Smooth muscle cell (in vitro differentiated cells): ENCODE measurements around the gene COL18A1. TPM values are rescaled to one million over a fixed set of nuclear protein-coding genes. Genes with fewer than 3 reads are reported as not detected.

Experiments
- DNase-seq: peaks from one replicate; lab custom pipeline; 2025; ENCODE audit not compliant: unreplicated experiment; lab: John Stamatoyannopoulos, UW
- H2AFZ ChIP-seq: fragments of 200-600 bp; sonication (generic); 2 replicates; pipeline ENCODE4 v1.6.0; 2016; ENCODE audit warnings: antibody characterized with exemption, low read depth, mild to moderate bottlenecking
- H3F3A ChIP-seq: fragments of 200-600 bp; sonication (generic); 2 replicates; pipeline ENCODE4 v1.6.0; 2017; ENCODE audit warnings: antibody characterized with exemption, low read depth
- H3K27ac ChIP-seq: fragments of 200-600 bp; sonication (generic); 2 replicates; pipeline ENCODE4 v1.5.1; 2016; ENCODE audit warnings: low read depth, mild to moderate bottlenecking
- H3K27me3 ChIP-seq: fragments of 200-600 bp; sonication (generic); 2 replicates; pipeline ENCODE4 v1.6.1; 2016; ENCODE audit warnings: low read depth, mild to moderate bottlenecking
- H3K36me3 ChIP-seq: fragments of 200-600 bp; sonication (generic); 2 replicates; pipeline ENCODE4 v1.5.1; 2016; ENCODE audit warnings: low read depth
- H3K4me1 ChIP-seq: fragments of 200-600 bp; sonication (generic); 2 replicates; pipeline ENCODE4 v1.5.1; 2016; ENCODE audit warnings: low read depth
- H3K4me2 ChIP-seq: fragments of 200-600 bp; sonication (generic); 2 replicates; pipeline ENCODE4 v1.6.0; 2016; ENCODE audit warnings: mild to moderate bottlenecking
- H3K4me3 ChIP-seq: fragments of 200-600 bp; sonication (generic); 2 replicates; pipeline ENCODE4 v1.5.1; 2016; ENCODE audit warnings: mild to moderate bottlenecking
- H3K79me2 ChIP-seq: fragments of 200-600 bp; sonication (generic); 2 replicates; pipeline ENCODE4 v1.6.0; 2016; ENCODE audit warnings: low read depth, mild to moderate bottlenecking
- H3K9ac ChIP-seq: fragments of 200-600 bp; sonication (generic); 2 replicates; pipeline ENCODE4 v1.6.0; 2016; ENCODE audit warnings: low read depth
- H3K9me3 ChIP-seq: fragments of 200-600 bp; sonication (generic); replicated peaks from 2 replicates; pipeline ENCODE4 v1.5.1; 2016; ENCODE audit warnings: low read depth
- H4K20me1 ChIP-seq: fragments of 200-600 bp; sonication (generic); 2 replicates; pipeline ENCODE4 v1.6.0; 2016; ENCODE audit warnings: low read depth
- WGBS: methylation state at CpG from one replicate; pipeline ENCODE4 v1.1.7; 2016; ENCODE audit warnings: low lambda C conversion rate; 5-methylcytosine and 5-hydroxymethylcytosine counted together
- polyA plus RNA-seq: library from polyadenylated mRNA; unstranded; fragments of >200 nt; fragmentation: Nextera tagmentation; extraction: Ambion mirVana; gene quantifications from 2 replicates; pipeline ENCODE4 v1.2.1, GENCODE V29; 2016
- total RNA-seq: library from RNA; depleted of rRNA; stranded (reverse); fragments of >200 nt; gene quantifications from 2 replicates; pipeline ENCODE4 v1.2.3, GENCODE V29; 2014
- TF ChIP-seq, protein P1 (sequence below): fragments of 200-600 bp; sonication (generic); IDR thresholded peaks from 2 replicates; pipeline ENCODE4 v1.5.1; 2017; ENCODE audit warnings: borderline replicate concordance, mild to moderate bottlenecking, antibody characterized with exemption; ENCODE audit not compliant: insufficient read depth, poor library complexity, severe bottlenecking

Gene COL18A1
- total and polyA plus RNA-seq, 2 experiments from 2014 or later: 192 to 485 TPM

DNA sequence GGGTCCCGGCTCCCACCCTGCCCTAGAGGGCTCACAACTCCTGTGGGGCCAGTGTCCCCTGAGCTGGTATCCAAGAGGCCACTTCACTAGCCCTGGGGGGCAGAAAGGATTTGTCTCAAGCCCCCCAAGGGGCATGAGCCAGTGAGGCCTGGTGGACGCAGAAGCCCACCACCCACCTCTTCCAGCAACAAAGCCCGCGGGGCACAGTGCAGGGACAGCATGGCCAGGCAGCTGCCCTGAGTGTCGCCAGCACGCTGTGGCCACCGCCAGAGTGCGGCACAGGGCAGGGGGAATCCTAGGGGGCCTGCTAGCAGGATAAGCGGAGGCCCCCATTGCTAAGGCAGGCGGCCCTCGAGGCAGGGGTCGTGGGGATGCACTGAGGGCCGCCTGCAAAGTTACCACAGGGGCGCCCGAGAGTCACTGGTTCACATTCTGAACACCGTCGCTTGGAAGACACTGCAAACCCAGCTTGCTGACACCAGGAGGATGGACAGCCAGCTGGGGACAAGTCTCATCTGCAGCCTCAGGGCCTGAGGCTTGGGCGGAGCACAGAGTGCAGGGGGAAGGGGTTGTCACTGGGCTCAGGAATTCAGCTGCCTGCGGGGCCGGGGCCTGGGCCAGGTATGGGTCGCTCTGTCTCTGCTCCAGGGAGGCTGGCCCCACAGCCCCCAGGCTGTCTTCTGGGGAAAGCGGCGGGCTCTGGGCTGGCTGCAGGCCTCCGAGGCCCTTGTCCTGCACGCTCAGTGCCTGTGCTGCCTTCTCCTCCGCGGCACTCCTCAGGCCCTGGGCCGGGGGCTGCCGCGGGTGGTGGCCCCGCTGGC, 110.5 kb downstream of the COL18A1 start:
- no peaks in the 10 kb centered on the region for H3K79me2 ChIP-seq
- H2AFZ ChIP-seq: no peak overlapping the region
- H3F3A ChIP-seq: peaks cover 3% of the 10 kb centered on the region
- H3K4me3 ChIP-seq: no peak overlapping the region
- WGBS: 89% methylated on average over 31 of the region's 31 CpGs
- no peaks in the 10 kb centered on the region for H3K4me1 ChIP-seq
- DNase-seq: no peak
- H3K27ac ChIP-seq: no peak overlapping the region
- no peaks in the 10 kb centered on the region for H3K27me3 ChIP-seq
- H3K4me2 ChIP-seq: no peak overlapping the region
- peaks cover 10% of the 10 kb centered on the region for H3K9me3 ChIP-seq
- H3K9ac ChIP-seq: no peak overlapping the region
- TF ChIP-seq, protein P1, sequence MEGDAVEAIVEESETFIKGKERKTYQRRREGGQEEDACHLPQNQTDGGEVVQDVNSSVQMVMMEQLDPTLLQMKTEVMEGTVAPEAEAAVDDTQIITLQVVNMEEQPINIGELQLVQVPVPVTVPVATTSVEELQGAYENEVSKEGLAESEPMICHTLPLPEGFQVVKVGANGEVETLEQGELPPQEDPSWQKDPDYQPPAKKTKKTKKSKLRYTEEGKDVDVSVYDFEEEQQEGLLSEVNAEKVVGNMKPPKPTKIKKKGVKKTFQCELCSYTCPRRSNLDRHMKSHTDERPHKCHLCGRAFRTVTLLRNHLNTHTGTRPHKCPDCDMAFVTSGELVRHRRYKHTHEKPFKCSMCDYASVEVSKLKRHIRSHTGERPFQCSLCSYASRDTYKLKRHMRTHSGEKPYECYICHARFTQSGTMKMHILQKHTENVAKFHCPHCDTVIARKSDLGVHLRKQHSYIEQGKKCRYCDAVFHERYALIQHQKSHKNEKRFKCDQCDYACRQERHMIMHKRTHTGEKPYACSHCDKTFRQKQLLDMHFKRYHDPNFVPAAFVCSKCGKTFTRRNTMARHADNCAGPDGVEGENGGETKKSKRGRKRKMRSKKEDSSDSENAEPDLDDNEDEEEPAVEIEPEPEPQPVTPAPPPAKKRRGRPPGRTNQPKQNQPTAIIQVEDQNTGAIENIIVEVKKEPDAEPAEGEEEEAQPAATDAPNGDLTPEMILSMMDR: no peak
- peaks cover 15% of the 10 kb centered on the region for H4K20me1 ChIP-seq
- peaks cover 7% of the 10 kb centered on the region for H3K36me3 ChIP-seq

DNA sequence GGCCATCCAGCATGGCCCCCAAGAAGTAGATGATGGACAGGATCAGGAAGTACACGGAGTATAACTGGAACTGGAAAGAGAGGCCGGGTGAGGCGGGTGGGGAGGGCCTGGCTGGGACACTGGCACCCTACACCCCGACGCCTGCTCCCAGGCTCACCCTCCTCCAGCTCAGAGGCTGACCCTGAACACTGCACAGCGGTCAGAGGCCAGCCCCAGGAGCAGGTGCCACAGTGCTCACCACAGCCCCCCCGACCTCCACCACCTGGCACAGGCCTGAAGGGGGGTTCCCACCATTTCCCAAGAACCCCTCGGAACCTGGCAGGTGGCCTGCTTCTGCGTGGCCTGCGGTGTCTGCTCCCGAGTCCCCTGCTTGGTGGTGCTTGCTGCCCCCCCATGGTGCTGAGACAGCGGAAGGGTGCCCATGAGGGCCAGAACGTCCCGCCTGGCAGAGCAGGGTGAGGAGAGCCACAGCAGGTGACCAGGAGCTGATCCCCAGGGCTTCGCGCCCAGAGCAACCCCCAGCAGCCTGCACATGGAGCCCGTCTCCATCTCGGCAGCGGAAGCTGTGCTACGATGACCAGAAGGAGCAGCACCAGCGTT, 111.2 kb downstream of the COL18A1 start:
- Histone ChIP-seq H3K27ac (no peak overlapping the region), H3K36me3 (peaks cover 7% of the 10 kb centered on the region), H3K27me3 (no peaks in the 10 kb centered on the region), H3K4me3 (no peak overlapping the region), H2AFZ (no peak overlapping the region), H4K20me1 (peaks cover 15% of the 10 kb centered on the region), H3K79me2 (no peaks in the 10 kb centered on the region), H3F3A (peaks cover 3% of the 10 kb centered on the region), H3K4me2 (no peak overlapping the region), H3K4me1 (no peaks in the 10 kb centered on the region), H3K9ac (no peak overlapping the region), H3K9me3 (peaks cover 11% of the 10 kb centered on the region)
- 96% methylated on average over 17 of the region's 21 CpGs for WGBS
- TF ChIP-seq, protein P1: no peak
- no peak for DNase-seq

DNA sequence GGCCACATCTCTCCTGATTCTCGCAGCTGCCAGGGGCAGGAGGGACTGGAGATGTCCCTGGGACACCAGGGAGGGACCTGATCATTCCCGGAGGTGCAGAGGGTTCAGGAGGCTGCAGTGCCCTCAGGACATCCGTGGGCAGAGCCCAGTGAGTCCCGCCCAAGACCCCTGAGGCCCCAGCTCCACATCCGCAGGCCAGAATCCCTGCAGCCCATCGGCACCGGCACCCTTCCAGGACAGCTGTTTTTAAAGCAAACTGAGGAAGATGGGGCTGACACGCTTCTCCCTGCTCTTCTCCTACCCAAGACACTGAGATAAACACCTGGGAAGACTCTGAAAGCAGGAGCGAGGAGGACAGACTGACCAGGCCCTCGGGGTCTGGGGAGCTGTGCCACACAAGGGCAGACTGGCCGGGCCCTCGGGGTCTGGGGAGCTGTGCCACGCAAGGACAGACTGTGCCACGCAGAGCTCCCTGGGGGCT, 111.7 kb downstream of the COL18A1 start:
- DNase-seq: no peak
- TF ChIP-seq, protein P1: no peak
- no peak overlapping the region for H2AFZ ChIP-seq
- peaks cover 11% of the 10 kb centered on the region for H3K9me3 ChIP-seq
- H3K4me1 ChIP-seq: no peaks in the 10 kb centered on the region
- no peak overlapping the region for H3K4me3 ChIP-seq
- H3F3A ChIP-seq: peaks cover 3% of the 10 kb centered on the region
- H4K20me1 ChIP-seq: peaks cover 15% of the 10 kb centered on the region
- no peak overlapping the region for H3K4me2 ChIP-seq
- no peaks in the 10 kb centered on the region for H3K79me2 ChIP-seq
- peaks cover 7% of the 10 kb centered on the region for H3K36me3 ChIP-seq
- no peaks in the 10 kb centered on the region for H3K27me3 ChIP-seq
- WGBS: 91% methylated on average over 14 of the region's 14 CpGs
- H3K9ac ChIP-seq: no peak overlapping the region
- no peak overlapping the region for H3K27ac ChIP-seq
